SK-N-SH (cell line): Measurements from ENCODE around the gene C19orf81. TPM values are rescaled to one million over a fixed set of nuclear protein-coding genes. Genes with fewer than 3 reads are reported as not detected.

Source experiments
- CTCF ChIA-PET: fragments of 300-600, 350-600 bp; formaldehyde crosslinking; extraction: SDS; loops from one replicate; lab custom pipeline; 2021; lab: Yijun Ruan, JAX
- POLR2A ChIA-PET: fragments of 350-600 bp; sonication (Branson Sonifier 250); formaldehyde crosslinking; extraction: SDS; loops from one replicate; lab custom pipeline; 2020; ENCODE audit warnings: antibody characterized with exemption, inconsistent platforms; lab: Yijun Ruan, JAX
- DNase-seq: peaks from one replicate; pipeline ENCODE4 v3.0.0; 2012
- H2AFZ ChIP-seq: fragments of 200-600 bp; sonication (generic); 2 replicates; pipeline ENCODE4 v1.8.1; 2016; ENCODE audit warnings: antibody characterized with exemption, mild to moderate bottlenecking, low read depth
- H3F3A ChIP-seq: fragments of 200-600 bp; sonication (generic); replicated peaks from 2 replicates; pipeline ENCODE3; 2016; ENCODE audit warnings: antibody characterized with exemption, mild to moderate bottlenecking; ENCODE audit not compliant: insufficient read depth
- H3K27ac ChIP-seq, 2 experiments: fragments of 200-500 bp in 1 of 2; fragments of 200-600 bp in 1 of 2; sonication (Bioruptor generic) in 1 of 2; sonication (generic), shearing (Covaris generic) in 1 of 2; 2 replicates each; pipeline versions ENCODE4 v1.5.1 to v1.6.1; 2014 to 2016; ENCODE audit warnings: low read depth in 2 of 2, inconsistent platforms in 1 of 2, low read length in 1 of 2, mild to moderate bottlenecking in 1 of 2, mixed read lengths in 1 of 2
- H3K27me3 ChIP-seq: fragments of 200-600 bp; sonication (generic), shearing (Covaris generic); 2 replicates; pipeline ENCODE4 v1.6.1; 2016; ENCODE audit warnings: mixed run types; ENCODE audit not compliant: insufficient read depth
- H3K36me3 ChIP-seq, 2 experiments: fragments of 200-500 bp in 1 of 2; fragments of 200-600 bp in 1 of 2; sonication (Bioruptor generic) in 1 of 2; sonication (generic) in 1 of 2; replicated peaks in 1 of 2; 2 replicates each; pipeline versions ENCODE3 to v1.5.1; 2014 to 2016; ENCODE audit warnings: low read length in 1 of 2, mild to moderate bottlenecking in 1 of 2; ENCODE audit not compliant: insufficient read depth in 2 of 2, control insufficient read depth in 1 of 2
- H3K4me1 ChIP-seq, 2 experiments: fragments of 200-500 bp in 1 of 2; fragments of 200-600 bp in 1 of 2; sonication (Bioruptor generic) in 1 of 2; sonication (generic), shearing (Covaris generic) in 1 of 2; 2 replicates each; pipeline versions ENCODE4 v1.5.1 to v1.6.1; 2014 to 2016; ENCODE audit warnings: low read depth in 1 of 2, low read length in 1 of 2, mixed run types in 1 of 2; ENCODE audit not compliant: insufficient read depth in 2 of 2, control insufficient read depth in 1 of 2
- H3K4me2 ChIP-seq: fragments of 200-600 bp; sonication (generic), shearing (Covaris generic); 2 replicates; pipeline ENCODE4 v1.6.1; 2017; ENCODE audit warnings: mixed run types
- H3K4me3 ChIP-seq, 2 experiments: fragments of 200-500 bp in 1 of 2; fragments of 200-600 bp in 1 of 2; sonication (Bioruptor generic) in 1 of 2; sonication (generic), shearing (Covaris generic) in 1 of 2; 2 replicates each; pipeline versions ENCODE4 v1.5.1 to v1.8.1; 2014 to 2016; ENCODE audit warnings: low read depth in 2 of 2, inconsistent platforms in 1 of 2, low read length in 1 of 2, mild to moderate bottlenecking in 1 of 2, mixed read lengths in 1 of 2, moderate library complexity in 1 of 2
- H3K79me2 ChIP-seq: fragments of 200-600 bp; sonication (generic); 2 replicates; pipeline ENCODE4 v1.8.1; 2017; ENCODE audit warnings: mild to moderate bottlenecking; ENCODE audit not compliant: insufficient read depth
- H3K9ac ChIP-seq: fragments of 200-600 bp; sonication (generic); 2 replicates; pipeline ENCODE4 v1.6.1; 2017; ENCODE audit warnings: mixed run types
- H3K9me2 ChIP-seq: fragments of 200-600 bp; sonication (generic); 2 replicates; pipeline ENCODE4 v1.6.1; 2017; ENCODE audit warnings: mixed run types
- H3K9me3 ChIP-seq: fragments of 200-600 bp; sonication (generic); 2 replicates; pipeline ENCODE4 v1.6.1; 2017; ENCODE audit warnings: mixed run types, mild to moderate bottlenecking, moderate library complexity
- H4K20me1 ChIP-seq: fragments of 200-600 bp; sonication (generic); 2 replicates; pipeline ENCODE4 v1.6.1; 2017; ENCODE audit warnings: mild to moderate bottlenecking, mixed run types; ENCODE audit not compliant: insufficient read depth
- CHD2 ChIP-seq: fragments of 150-350 bp; IDR thresholded peaks from 2 replicates; pipeline ENCODE4 v1.6.1; 2018; ENCODE audit warnings: low read length; ENCODE audit not compliant: partially characterized antibody
- CTCF ChIP-seq: fragments of 200-600 bp; sonication (generic); IDR thresholded peaks from 2 replicates; pipeline ENCODE4 v1.6.1; 2017; ENCODE audit warnings: antibody characterized with exemption, mild to moderate bottlenecking, moderate library complexity
- EP300 ChIP-seq, 2 experiments: IDR thresholded peaks; 2 replicates each; pipeline versions ENCODE4 v1.4.0 to v1.6.1; 2012; ENCODE audit warnings: borderline replicate concordance in 1 of 2, low read depth in 1 of 2, low read length in 1 of 2
- EZH2phosphoT487 ChIP-seq: fragments of 200-600 bp; sonication (generic); IDR thresholded peaks from 2 replicates; pipeline ENCODE4 v1.6.1; 2017; ENCODE audit warnings: low read depth, mixed run types, mild to moderate bottlenecking, antibody characterized with exemption, moderate library complexity, borderline replicate concordance
- GATA2 ChIP-seq: sonication (generic); formaldehyde crosslinking; IDR thresholded peaks from 2 replicates; pipeline ENCODE4 v1.5.0; 2020; ENCODE audit warnings: mild to moderate bottlenecking, missing genetic modification reagents
- MXI1 ChIP-seq: IDR thresholded peaks from 2 replicates; pipeline ENCODE4 v1.6.1; 2012; ENCODE audit warnings: mild to moderate bottlenecking, low read depth, low read length, improper control_type of control experiment
- NFIC ChIP-seq: IDR thresholded peaks from 2 replicates; pipeline ENCODE4 v1.4.0; 2012; ENCODE audit warnings: borderline replicate concordance
- RAD21 ChIP-seq: IDR thresholded peaks from 2 replicates; pipeline ENCODE4 v1.6.1; 2012; ENCODE audit warnings: mild to moderate bottlenecking, low read length
- RCOR1 ChIP-seq: fragments of 150-350 bp; IDR thresholded peaks from 2 replicates; pipeline ENCODE4 v1.6.1; 2017; ENCODE audit warnings: antibody characterized with exemption, low read length
- REST ChIP-seq: IDR thresholded peaks from 2 replicates; pipeline ENCODE4 v1.6.1; 2012; ENCODE audit warnings: mild to moderate bottlenecking, low read depth, low read length, moderate library complexity
- SIN3A ChIP-seq: IDR thresholded peaks from 2 replicates; pipeline ENCODE4 v1.6.1; 2012; ENCODE audit warnings: low read depth, mild to moderate bottlenecking, low read length, moderate library complexity, borderline replicate concordance
- SMC3 ChIP-seq: IDR thresholded peaks from 2 replicates; pipeline ENCODE4 v1.6.1; 2012; ENCODE audit warnings: low read depth, low read length, improper control_type of control experiment
- WGBS: methylation state at CpG from one replicate; pipeline ENCODE4 v1.1.6; 2017; ENCODE audit warnings: low lambda C conversion rate; 5-methylcytosine and 5-hydroxymethylcytosine counted together
- polyA plus RNA-seq, 3 experiments: library from polyadenylated mRNA; depleted of rRNA; stranded (reverse); fragments of >200 nt; gene quantifications; 2 replicates each; pipeline ENCODE4 v1.2.3, GENCODE V29; 2012

C19orf81 gene
- polyA plus RNA-seq, 1 of the 3 experiments (the other 2 are of a cell fraction), result 5.7 TPM

GRCh38 chr19:50639121-50640112 lies 9.8 kb upstream of the C19orf81 start, which contains the start of gene SYT3:
TSS of gene SYT3 (minus strand) at chr19:50639881. CDS start at chr19:50637411, 2,470 bp downstream.
- H3K79me2 ChIP-seq, result no peaks in the 10 kb centered on the region
- POLR2A ChIA-PET, result interaction anchor here (0.6 kb wide), 1 partner anchor 103 kb away, joined by 3 read pairs; no protein-coding TSS in a partner anchor
- peak within 1 kb of the TSS; percentile 96 for H3K4me2 ChIP-seq
- no peaks in the 10 kb centered on the region for H3F3A ChIP-seq
- no peaks in the 10 kb centered on the region for H4K20me1 ChIP-seq
- DNase-seq, result peak; percentile 95
- H3K9me2 ChIP-seq, result no peaks in the 10 kb centered on the region
- peak within 1 kb of the TSS; percentile 65 to 83 for H3K4me3 ChIP-seq
- no peaks in the 10 kb centered on the region for H3K9me3 ChIP-seq
- peaks cover 0 to 8% of the 10 kb centered on the region in 2 experiments; a peak in 1 of 4 replicates for H3K4me1 ChIP-seq
- peak within 1 kb of the TSS; percentile 52 for H3K9ac ChIP-seq
- WGBS, result 3% methylated on average over 27 of the region's 76 CpGs
- TF ChIP-seq MXI1 (peak; percentile 7; the same call in 1 of the 2 replicates), CHD2 (peak; percentile 61), REST (no peak), EP300 (IDR thresholded peaks at IDR 0.05; ENCODE audit: borderline replicate concordance in 1 of 2, low read depth in 1 of 2, low read length in 1 of 2) (0 out of 4 replicates have a peak, but pooled peaks of 1 of the 2 experiments have one; percentile 1)
- H3K27ac ChIP-seq, result peak within 1 kb of the TSS in 1 of 2 experiments; percentile 47; a peak in 1 of 4 replicates
- CTCF ChIA-PET, result interaction anchor here (0.9 kb wide), 1 partner anchor 102 kb away, joined by 3 read pairs; no protein-coding TSS in a partner anchor
- peaks cover 12% of the 10 kb centered on the region; the same call in 1 of the 2 replicates for H3K27me3 ChIP-seq
- no peaks in the 10 kb centered on the region for H3K36me3 ChIP-seq
- peak within 1 kb of the TSS; percentile 96 for H2AFZ ChIP-seq

- Histone ChIP-seq H3K9me2 (no peaks in the 10 kb centered on the region), H2AFZ (no peak overlapping the region), H3K79me2 (no peaks in the 10 kb centered on the region), H3K36me3 (no peaks in the 10 kb centered on the region), H3K4me1 (peaks cover 0 to 8% of the 10 kb centered on the region in 2 experiments; a peak in 1 of 4 replicates), H3K4me2 (peak overlapping the region; percentile 96; the same call in 1 of the 2 replicates), H3K9me3 (no peaks in the 10 kb centered on the region), H3K9ac (no peak overlapping the region), H4K20me1 (no peaks in the 10 kb centered on the region), H3K4me3 (no peak overlapping the region), H3K27me3 (peaks cover 15% of the 10 kb centered on the region; the same call in 1 of the 2 replicates), H3K27ac (no peak overlapping the region), H3F3A (no peaks in the 10 kb centered on the region)
- DNase-seq, result no peak
- 70% methylated on average over 2 of the region's 2 CpGs for WGBS
- ChIA-PET POLR2A (no interaction called here), CTCF (interaction anchor here (1.0 kb wide), 1 partner anchor 53 kb away, joined by 3 read pairs; no protein-coding TSS in a partner anchor)
- no peak for TF ChIP-seq SIN3A
- no peak for TF ChIP-seq EP300 (IDR thresholded peaks at IDR 0.05; ENCODE audit: borderline replicate concordance in 1 of 2, low read depth in 1 of 2, low read length in 1 of 2)
- TF ChIP-seq CTCF, result no peak
- TF ChIP-seq RAD21, result no peak
- no peak for TF ChIP-seq EZH2phosphoT487
- TF ChIP-seq RCOR1, result no peak
- no peak for TF ChIP-seq SMC3
- no peak for TF ChIP-seq GATA2 (CRISPR knock-in tag)
- TF ChIP-seq NFIC, result no peak
Measured at GRCh38 chr19:50640368-50640767, 8.9 kb upstream of the C19orf81 start.
